Measurements from ENCODE around the gene TRPM3. TPM values are rescaled to one million over a fixed set of nuclear protein-coding genes. Genes with fewer than 3 reads are reported as not detected.

TRPM3 gene
- total RNA-seq, 1 donor = 0.72 TPM

GRCh38 chr9:70569791-70570190 lies 551.6 kb downstream of the TRPM3 start:
- no peak overlapping the region for H3K27ac ChIP-seq (ENCODE audit: low read depth, low read length)
- H3K4me2 ChIP-seq (ENCODE audit: insufficient read depth, low read length) = no peak overlapping the region
- no peak overlapping the region for H2AFZ ChIP-seq (ENCODE audit: low read length)
- H4K20me1 ChIP-seq (ENCODE audit: insufficient read depth, low read length) = no peaks in the 10 kb centered on the region
- no peaks in the 10 kb centered on the region for H3K27me3 ChIP-seq (ENCODE audit: insufficient read depth, low read length)
- no peak for TF ChIP-seq CTCF (IDR thresholded peaks at IDR 0.05; ENCODE audit: extremely low read depth, low read depth, low read length)
- H3K4me3 ChIP-seq (ENCODE audit: insufficient read depth, low read length) = no peak overlapping the region
- peaks cover 20% of the 10 kb centered on the region for H3K4me1 ChIP-seq (ENCODE audit: insufficient read depth, low read length)
- H3K79me2 ChIP-seq (ENCODE audit: insufficient read depth, low read length) = no peaks in the 10 kb centered on the region
- H3K9me3 ChIP-seq (ENCODE audit: low read depth, low read length) = no peaks in the 10 kb centered on the region
- H3K36me3 ChIP-seq (ENCODE audit: insufficient read depth, low read length) = no peaks in the 10 kb centered on the region
- DNase-seq (ENCODE audit: insufficient read length, low spot score, missing footprints) = no peak

- H3K36me3 ChIP-seq (ENCODE audit: insufficient read depth, low read length) = no peaks in the 10 kb centered on the region
- no peak overlapping the region for H3K27ac ChIP-seq (ENCODE audit: low read depth, low read length)
- TF ChIP-seq CTCF (IDR thresholded peaks at IDR 0.05; ENCODE audit: extremely low read depth, low read depth, low read length) = no peak
- H3K79me2 ChIP-seq (ENCODE audit: insufficient read depth, low read length) = no peaks in the 10 kb centered on the region
- peaks cover 20% of the 10 kb centered on the region for H3K4me1 ChIP-seq (ENCODE audit: insufficient read depth, low read length)
- no peaks in the 10 kb centered on the region for H4K20me1 ChIP-seq (ENCODE audit: insufficient read depth, low read length)
- no peaks in the 10 kb centered on the region for H3K9me3 ChIP-seq (ENCODE audit: low read depth, low read length)
- no peak overlapping the region for H2AFZ ChIP-seq (ENCODE audit: low read length)
- H3K4me2 ChIP-seq (ENCODE audit: insufficient read depth, low read length) = no peak overlapping the region
- H3K4me3 ChIP-seq (ENCODE audit: insufficient read depth, low read length) = no peak overlapping the region
- DNase-seq (ENCODE audit: insufficient read length, low spot score, missing footprints) = no peak
- no peaks in the 10 kb centered on the region for H3K27me3 ChIP-seq (ENCODE audit: insufficient read depth, low read length)
These were observed 552.2 kb downstream of the TRPM3 start for GRCh38 chr9:70569070-70569772.

DNA sequence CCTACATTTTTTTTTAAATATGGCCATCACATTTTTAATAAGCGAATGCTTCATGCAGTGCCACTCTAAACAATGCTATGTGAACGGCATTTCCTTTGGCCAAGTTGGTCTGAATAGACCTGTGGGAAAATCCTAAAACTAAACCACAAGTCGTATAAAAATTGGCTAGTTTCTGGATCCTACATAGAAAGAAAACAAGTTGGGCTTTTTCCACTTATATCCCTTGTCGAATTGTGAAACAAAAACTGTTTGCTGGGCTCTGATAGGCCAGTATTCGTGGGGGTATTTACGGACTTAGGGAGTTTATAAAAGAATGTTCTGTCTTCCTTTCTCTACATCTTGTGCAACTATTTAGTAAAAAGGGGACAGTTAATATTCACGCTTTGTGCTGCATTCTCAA lies 553.9 kb downstream of the TRPM3 start:
- Histone ChIP-seq H3K4me1 (ENCODE audit: insufficient read depth, low read length) (peaks cover 29% of the 10 kb centered on the region), H3K27me3 (ENCODE audit: insufficient read depth, low read length) (no peaks in the 10 kb centered on the region), H3K36me3 (ENCODE audit: insufficient read depth, low read length) (no peaks in the 10 kb centered on the region), H3K79me2 (ENCODE audit: insufficient read depth, low read length) (no peaks in the 10 kb centered on the region), H3K27ac (ENCODE audit: low read depth, low read length) (peak overlapping the region; percentile 79), H4K20me1 (ENCODE audit: insufficient read depth, low read length) (no peaks in the 10 kb centered on the region), H3K4me2 (ENCODE audit: insufficient read depth, low read length) (peak overlapping the region; percentile 62), H2AFZ (ENCODE audit: low read length) (peak overlapping the region; percentile 69), H3K4me3 (ENCODE audit: insufficient read depth, low read length) (peak overlapping the region; percentile 25), H3K9me3 (ENCODE audit: low read depth, low read length) (no peaks in the 10 kb centered on the region)
- peak; percentile 37 for DNase-seq (ENCODE audit: insufficient read length, low spot score, missing footprints)
- no peak for TF ChIP-seq CTCF (IDR thresholded peaks at IDR 0.05; ENCODE audit: extremely low read depth, low read depth, low read length)

- peak overlapping the region; percentile 58 for H2AFZ ChIP-seq (ENCODE audit: low read length)
- H4K20me1 ChIP-seq (ENCODE audit: insufficient read depth, low read length) = no peaks in the 10 kb centered on the region
- peak overlapping the region; percentile 79 for H3K27ac ChIP-seq (ENCODE audit: low read depth, low read length)
- H3K79me2 ChIP-seq (ENCODE audit: insufficient read depth, low read length) = no peaks in the 10 kb centered on the region
- H3K27me3 ChIP-seq (ENCODE audit: insufficient read depth, low read length) = no peaks in the 10 kb centered on the region
- peaks cover 29% of the 10 kb centered on the region for H3K4me1 ChIP-seq (ENCODE audit: insufficient read depth, low read length)
- no peak for DNase-seq (ENCODE audit: insufficient read length, low spot score, missing footprints)
- no peak for TF ChIP-seq CTCF (IDR thresholded peaks at IDR 0.05; ENCODE audit: extremely low read depth, low read depth, low read length)
- no peaks in the 10 kb centered on the region for H3K36me3 ChIP-seq (ENCODE audit: insufficient read depth, low read length)
- no peaks in the 10 kb centered on the region for H3K9me3 ChIP-seq (ENCODE audit: low read depth, low read length)
- H3K4me3 ChIP-seq (ENCODE audit: insufficient read depth, low read length) = no peak overlapping the region
- H3K4me2 ChIP-seq (ENCODE audit: insufficient read depth, low read length) = peak overlapping the region; percentile 62
These were observed 554.7 kb downstream of the TRPM3 start for GRCh38 chr9:70566751-70567150.
